WI38 (cell line): ENCODE measurements around the gene LOXHD1.

ENCODE experiments used
- H3K4me3 ChIP-seq: 2 replicates; pipeline ENCODE4 v1.5.1; 2011; ENCODE audit warnings: low read depth, mild to moderate bottlenecking, control low read depth, low read length
- TF ChIP-seq, protein P1 (sequence below): IDR thresholded peaks from 2 replicates; pipeline ENCODE4 v1.5.1; 2012; ENCODE audit warnings: low read depth, mild to moderate bottlenecking, control low read depth, low read length

Gene LOXHD1

DNA sequence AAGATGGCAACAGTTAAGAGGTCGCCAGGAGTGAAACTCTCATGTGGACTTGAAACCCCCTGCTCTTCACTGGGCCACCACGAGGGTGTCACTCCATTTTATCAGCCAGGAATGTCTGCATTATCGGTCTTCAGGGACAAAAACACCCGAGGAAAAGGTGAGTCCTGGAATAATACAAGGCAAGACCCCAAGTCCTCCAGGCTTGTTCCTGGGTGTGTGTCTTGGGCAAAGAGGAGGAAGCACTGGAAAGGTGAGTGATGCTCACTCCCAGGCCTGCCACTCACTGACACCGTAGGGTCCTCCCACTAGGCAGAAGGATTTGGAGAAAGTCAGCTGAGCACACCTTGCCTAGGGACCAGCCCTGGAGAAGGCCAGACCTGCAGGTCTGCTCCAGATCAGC, 86.9 kb downstream of the LOXHD1 start:
- TF ChIP-seq, protein P1, sequence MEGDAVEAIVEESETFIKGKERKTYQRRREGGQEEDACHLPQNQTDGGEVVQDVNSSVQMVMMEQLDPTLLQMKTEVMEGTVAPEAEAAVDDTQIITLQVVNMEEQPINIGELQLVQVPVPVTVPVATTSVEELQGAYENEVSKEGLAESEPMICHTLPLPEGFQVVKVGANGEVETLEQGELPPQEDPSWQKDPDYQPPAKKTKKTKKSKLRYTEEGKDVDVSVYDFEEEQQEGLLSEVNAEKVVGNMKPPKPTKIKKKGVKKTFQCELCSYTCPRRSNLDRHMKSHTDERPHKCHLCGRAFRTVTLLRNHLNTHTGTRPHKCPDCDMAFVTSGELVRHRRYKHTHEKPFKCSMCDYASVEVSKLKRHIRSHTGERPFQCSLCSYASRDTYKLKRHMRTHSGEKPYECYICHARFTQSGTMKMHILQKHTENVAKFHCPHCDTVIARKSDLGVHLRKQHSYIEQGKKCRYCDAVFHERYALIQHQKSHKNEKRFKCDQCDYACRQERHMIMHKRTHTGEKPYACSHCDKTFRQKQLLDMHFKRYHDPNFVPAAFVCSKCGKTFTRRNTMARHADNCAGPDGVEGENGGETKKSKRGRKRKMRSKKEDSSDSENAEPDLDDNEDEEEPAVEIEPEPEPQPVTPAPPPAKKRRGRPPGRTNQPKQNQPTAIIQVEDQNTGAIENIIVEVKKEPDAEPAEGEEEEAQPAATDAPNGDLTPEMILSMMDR, result no peak
- H3K4me3 ChIP-seq, result no peak overlapping the region

DNA sequence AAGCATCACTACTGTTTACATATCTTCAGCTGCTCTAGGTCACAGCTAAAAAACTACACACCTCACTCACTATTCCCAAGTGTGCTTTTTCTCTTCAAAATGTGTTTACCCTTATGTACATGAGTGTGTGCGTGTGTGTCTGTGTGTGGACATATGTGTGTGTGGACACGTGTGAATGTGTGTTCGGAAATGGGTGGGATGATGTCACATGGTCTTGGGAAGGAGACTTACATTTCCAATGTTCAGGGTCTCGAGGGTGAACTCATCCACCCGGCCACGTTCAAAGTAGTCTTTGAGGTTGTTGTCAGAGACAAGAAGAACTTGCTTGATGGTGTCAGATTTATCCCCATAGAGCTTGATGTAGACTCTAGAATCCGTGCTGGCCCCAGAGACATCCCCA, 87.8 kb downstream of the LOXHD1 start:
- TF ChIP-seq, protein P1, result no peak
- no peak overlapping the region for H3K4me3 ChIP-seq

DNA sequence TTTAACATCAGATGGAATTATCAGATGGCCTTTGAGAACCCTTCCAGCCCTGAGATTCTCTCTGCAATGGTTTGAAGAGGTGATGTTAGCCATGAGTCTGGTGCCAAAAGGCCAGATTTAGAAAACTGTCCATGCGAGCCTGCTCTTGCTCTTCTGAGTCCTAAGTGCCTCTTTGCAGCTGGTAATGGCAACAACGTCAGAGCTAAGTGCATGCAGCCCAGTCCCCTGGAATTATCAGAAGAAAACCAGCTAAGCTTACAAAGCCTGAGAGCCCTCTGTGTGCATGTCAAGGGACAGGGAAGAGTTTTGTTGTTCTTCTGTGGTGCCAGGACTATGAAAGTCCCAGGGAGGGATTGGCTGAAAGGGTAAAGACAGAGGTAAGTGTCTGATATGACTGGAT, 89.8 kb downstream of the LOXHD1 start:
- TF ChIP-seq, protein P1, result no peak
- no peak overlapping the region for H3K4me3 ChIP-seq

DNA sequence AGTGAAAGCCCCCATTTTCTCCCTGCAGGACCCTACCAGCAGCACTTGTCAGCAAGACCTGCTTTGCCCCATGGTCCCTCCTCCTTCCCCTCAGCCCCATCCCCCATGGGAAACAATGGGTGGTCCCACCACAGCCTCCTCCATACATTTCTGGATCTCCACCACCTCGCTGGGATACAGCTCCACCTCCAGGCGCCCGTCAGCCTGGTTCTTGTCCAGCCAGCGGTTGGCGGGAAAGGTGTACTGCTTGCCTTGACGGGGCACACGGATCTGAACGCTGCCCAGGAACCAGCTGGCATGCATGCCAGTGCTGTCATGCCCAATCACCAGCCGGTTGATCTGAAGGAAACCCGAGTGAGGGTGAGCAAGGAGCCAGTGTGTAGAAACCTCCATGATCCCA, 90.9 kb downstream of the LOXHD1 start:
- H3K4me3 ChIP-seq, result no peak overlapping the region
- TF ChIP-seq, protein P1, result no peak

DNA sequence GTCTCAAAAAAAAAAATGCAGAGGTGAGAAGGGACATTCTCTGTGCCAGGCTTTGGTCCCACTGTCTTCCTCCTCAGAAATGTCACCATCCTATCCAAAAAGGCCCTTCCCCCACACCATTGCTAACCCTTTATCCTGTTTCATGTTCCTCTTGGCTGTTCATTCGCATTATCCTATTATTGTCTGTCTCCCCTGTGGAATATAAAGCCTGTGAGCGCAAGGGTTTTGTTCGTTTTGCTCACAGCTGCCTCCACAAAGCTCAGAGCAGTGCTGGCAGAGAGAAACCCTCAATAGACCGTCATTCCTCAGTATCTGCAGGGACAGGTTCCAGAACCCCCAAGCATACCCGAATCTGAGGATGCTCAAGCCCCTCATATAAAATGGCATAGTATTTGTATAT, 91.8 kb downstream of the LOXHD1 start:
- TF ChIP-seq, protein P1, result no peak
- no peak overlapping the region for H3K4me3 ChIP-seq

DNA sequence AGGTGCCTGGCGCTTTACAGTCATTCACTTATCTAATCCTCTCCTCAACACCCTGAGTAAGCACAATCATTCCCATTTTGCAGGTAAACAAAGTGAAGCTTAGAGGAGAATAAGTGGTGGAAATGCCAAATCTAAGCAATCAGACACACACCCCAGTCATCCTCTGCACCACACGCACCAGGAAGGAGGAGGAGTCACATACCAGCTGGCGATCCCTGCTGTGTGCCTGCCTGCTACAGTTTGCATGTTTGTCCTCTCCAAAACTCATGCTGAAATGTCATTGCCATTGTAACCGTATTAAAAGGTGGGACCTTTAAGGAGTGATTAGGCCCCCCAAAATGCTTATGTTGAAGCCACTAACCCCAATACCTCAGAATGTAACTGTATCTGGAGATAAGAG, 93.7 kb downstream of the LOXHD1 start:
- TF ChIP-seq, protein P1, result no peak
- H3K4me3 ChIP-seq, result no peak overlapping the region

DNA sequence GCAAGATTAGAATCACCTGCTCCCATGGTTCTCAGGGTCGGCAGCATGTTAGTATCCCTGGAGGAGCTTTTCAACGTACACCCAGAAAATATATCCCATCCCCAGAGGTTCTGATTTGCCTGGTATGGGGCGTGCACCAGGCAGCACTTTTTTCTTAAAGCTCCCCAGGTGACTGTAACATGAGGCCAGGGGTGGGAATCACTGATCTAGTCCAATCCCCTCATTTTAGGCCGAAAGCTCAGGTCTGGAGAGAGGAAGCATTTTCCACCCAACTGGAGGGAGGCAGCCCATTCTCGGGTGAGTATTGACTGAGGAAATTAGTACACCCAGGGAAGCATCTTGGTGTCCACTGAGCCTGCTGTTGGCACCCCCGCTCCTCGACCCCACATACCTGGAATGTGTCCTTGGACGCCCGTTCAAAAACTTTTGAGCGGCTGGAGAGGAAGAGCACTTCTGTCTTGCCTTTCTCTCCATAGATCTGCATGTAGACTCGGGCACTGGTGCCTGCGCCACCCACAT, 94.3 kb downstream of the LOXHD1 start:
- no peak overlapping the region for H3K4me3 ChIP-seq
- TF ChIP-seq, protein P1, result no peak
